ENCODE results near the gene INO80D. TPM values are rescaled to one million over a fixed set of nuclear protein-coding genes. Genes with fewer than 3 reads are reported as not detected.
"Not testable (repeated sequence)": the region's sequence is repeated elsewhere in the genome, so short reads cannot be mapped to it uniquely, and the experiment has no call there.

The INO80D gene
- total RNA-seq, 1 donor from 2014 or later, result 5.0 TPM

- TF ChIP-seq CTCF (conservative IDR thresholded peaks at IDR 0.05; ENCODE audit: low read depth, low read length), result no peak
- DNase-seq (ENCODE audit: low read depth), result no peak
- H3K4me3 ChIP-seq (ENCODE audit: low read depth, low read length), result no peak overlapping the region
Observed at GRCh38 chr2:205994344-205994743, 91.6 kb downstream of the INO80D start.

DNA sequence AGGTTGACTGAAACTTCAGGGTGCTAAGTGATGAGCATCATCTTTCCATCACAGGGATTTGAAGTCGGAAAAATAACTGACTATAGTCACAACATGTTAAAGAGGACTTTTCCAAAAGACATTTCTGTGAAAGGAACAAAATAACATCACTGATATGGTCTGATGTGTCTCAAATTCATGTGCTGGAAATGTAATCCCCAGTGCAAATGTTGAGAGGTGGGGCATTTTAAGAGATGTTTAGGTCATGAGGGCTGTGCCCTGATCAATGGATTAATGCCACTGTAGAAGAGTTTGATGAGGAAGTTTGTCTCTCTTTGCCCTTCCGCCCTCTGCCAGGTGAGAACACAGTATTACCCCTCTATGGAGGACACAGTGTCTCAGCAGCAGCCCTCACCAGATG, 95.9 kb downstream of the INO80D start:
- no peak overlapping the region for H3K4me3 ChIP-seq (ENCODE audit: low read depth, low read length)
- no peak for TF ChIP-seq CTCF (conservative IDR thresholded peaks at IDR 0.05; ENCODE audit: low read depth, low read length)
- DNase-seq (ENCODE audit: low read depth), result no peak

DNA sequence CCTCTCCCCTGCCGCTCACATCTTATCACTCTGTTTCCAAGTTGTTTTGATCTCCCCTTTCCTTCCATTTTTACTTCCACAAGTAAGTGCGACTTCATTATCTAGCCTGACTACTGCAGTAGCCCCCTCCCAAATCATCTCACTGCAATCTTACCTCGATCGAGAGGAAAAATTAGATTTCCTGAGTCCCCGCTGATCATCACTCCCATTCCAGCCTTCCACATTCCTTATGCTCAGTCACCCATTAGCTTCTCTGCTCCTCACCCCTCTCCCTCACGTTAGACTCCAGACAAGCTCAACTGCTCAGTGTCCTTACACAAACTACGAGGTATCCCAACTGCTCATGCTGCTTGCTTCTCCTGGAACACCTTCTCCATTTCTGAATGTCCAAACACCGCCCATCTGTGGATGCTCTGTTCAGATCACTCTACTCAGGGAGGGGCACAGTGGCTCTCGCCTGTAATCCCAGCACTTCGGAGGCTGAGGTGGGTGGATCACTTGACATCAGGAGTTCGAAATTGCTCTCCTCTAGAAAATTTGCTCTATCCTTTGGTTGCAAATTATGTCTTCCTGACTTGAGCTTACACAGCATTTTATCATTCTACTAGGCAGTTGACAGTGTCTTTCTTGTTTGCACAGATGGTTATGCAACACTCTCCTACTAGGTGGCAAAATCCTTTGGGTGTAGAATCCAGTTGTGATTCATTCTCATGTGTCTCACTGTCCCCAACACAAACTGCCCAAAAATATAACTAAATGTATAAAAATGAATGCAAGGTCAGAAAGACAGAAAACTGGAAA, 96.5 kb downstream of the INO80D start:
- H3K4me3 ChIP-seq (ENCODE audit: low read depth, low read length), result no peak overlapping the region
- TF ChIP-seq CTCF (conservative IDR thresholded peaks at IDR 0.05; ENCODE audit: low read depth, low read length), result no peak
- peak; percentile 38 for DNase-seq (ENCODE audit: low read depth)

GRCh38 chr2:205988681-205989080, 97.3 kb downstream of the INO80D start:
- DNase-seq (ENCODE audit: low read depth); H3K4me3 ChIP-seq (ENCODE audit: low read depth, low read length): not testable (repeated sequence)

DNA sequence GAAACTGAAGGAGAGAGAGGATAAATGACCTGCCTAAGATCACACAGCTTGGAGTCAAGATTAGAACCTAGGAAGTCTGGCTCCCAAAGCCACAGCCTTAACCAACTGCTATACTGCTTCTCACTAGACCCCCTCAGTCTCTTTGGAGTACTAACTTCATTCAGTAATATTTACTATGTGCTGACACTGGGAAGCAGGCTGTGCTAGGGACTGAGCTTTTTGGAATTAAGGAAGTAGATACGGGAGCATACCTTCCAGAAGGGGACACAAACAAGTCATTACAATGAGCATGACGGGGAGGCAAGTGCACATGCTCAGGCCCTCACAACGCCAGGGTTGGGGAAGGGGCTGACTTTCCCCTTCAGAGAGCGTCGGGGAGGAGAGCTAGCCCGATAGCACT, 97.7 kb downstream of the INO80D start:
- no peak for DNase-seq (ENCODE audit: low read depth)
- TF ChIP-seq CTCF (conservative IDR thresholded peaks at IDR 0.05; ENCODE audit: low read depth, low read length), result no peak
- no peak overlapping the region for H3K4me3 ChIP-seq (ENCODE audit: low read depth, low read length)

GRCh38 chr2:205986334-205986733, 99.6 kb downstream of the INO80D start:
- not testable (repeated sequence) for DNase-seq (ENCODE audit: low read depth); H3K4me3 ChIP-seq (ENCODE audit: low read depth, low read length)

GRCh38 chr2:205984381-205984780, 101.6 kb downstream of the INO80D start:
- H3K4me3 ChIP-seq (ENCODE audit: low read depth, low read length), result no peak overlapping the region
- DNase-seq (ENCODE audit: low read depth), result no peak
- TF ChIP-seq CTCF (conservative IDR thresholded peaks at IDR 0.05; ENCODE audit: low read depth, low read length), result no peak

DNA sequence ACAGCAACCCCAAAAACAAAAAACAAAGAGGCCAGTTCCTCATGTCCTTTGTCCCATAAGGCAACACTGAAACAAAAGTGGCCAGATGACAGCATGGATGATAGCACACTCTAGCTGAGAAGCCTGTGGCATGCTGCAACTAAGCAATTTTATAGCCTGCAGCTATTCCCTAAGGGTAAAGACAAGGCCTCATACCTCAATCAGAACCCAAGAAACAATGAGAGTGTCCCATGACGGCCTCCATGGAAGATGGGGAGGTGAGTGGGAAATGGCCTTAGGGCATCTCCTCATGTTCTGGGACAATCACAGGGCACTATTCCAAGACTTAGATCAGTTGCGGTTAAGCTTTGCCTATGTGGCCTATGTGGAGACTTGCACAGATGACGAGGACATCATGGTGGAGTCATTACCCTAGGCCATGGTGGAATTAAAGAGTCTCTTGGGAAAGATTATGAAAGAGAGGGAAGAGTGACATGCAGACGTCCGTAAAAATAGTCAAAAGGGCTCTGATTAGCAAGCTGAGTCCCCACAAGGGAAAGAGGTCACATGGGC, 103.1 kb downstream of the INO80D start:
- TF ChIP-seq CTCF (conservative IDR thresholded peaks at IDR 0.05; ENCODE audit: low read depth, low read length), result no peak
- DNase-seq (ENCODE audit: low read depth), result no peak
- H3K4me3 ChIP-seq (ENCODE audit: low read depth, low read length), result no peak overlapping the region

DNA sequence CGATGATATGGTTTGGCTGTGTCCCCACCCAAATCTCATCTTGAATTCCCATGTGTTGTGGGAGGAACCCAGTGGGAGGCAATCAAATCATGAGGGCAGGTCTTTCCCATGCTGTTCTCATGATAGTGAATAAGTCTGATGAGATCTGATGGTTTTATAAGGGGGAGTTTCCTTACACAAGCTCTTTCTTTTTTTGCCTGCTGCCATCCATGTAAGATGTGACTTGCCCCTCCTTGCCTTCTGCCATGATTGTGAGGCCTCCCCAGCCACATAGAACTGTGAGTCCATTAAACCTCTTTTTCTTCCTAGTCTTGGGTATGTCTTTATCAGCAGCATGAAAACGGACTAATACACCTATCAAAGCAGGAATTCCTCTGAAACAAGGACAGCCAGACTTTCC, 107.2 kb downstream of the INO80D start:
- DNase-seq (ENCODE audit: low read depth); H3K4me3 ChIP-seq (ENCODE audit: low read depth, low read length): not testable (repeated sequence)

- H3K4me3 ChIP-seq (ENCODE audit: low read depth, low read length), result not testable (repeated sequence)
Observed at GRCh38 chr2:205977699-205978098, 108.3 kb downstream of the INO80D start.

GRCh38 chr2:205976934-205977659, 108.9 kb downstream of the INO80D start:
- DNase-seq (ENCODE audit: low read depth); H3K4me3 ChIP-seq (ENCODE audit: low read depth, low read length): not testable (repeated sequence)

More at GRCh38 chr2:205977699-205978098, 108.3 kb downstream of the INO80D start:
- not testable (repeated sequence) for DNase-seq (ENCODE audit: low read depth)
